DND-41 (cell line): ENCODE results near the gene CEACAM1.

Experiments used
- ATAC-seq: fragments of 200-7000 bp; cut with Tn5 transposase; 3 replicates; pipeline ENCODE4 v1.9.1; 2021; ENCODE audit warnings: low read depth; ENCODE audit not compliant: insufficient read depth
- DNase-seq: peaks from one replicate; pipeline ENCODE4 v3.0.0-alpha.2; 2020
- H2AFZ ChIP-seq: 2 replicates; pipeline ENCODE4 v1.6.0; 2012; ENCODE audit warnings: low read depth, low read length
- H3K27ac ChIP-seq: 2 replicates; pipeline ENCODE4 v1.5.1; 2012; ENCODE audit warnings: low read length, inconsistent platforms
- H3K27me3 ChIP-seq: fragments of 200-600 bp; sonication (generic); 2 replicates; pipeline ENCODE4 v1.6.0; 2012; ENCODE audit warnings: low read length, mild to moderate bottlenecking, inconsistent platforms; ENCODE audit not compliant: insufficient read depth, poor library complexity
- H3K36me3 ChIP-seq: 2 replicates; pipeline ENCODE4 v1.5.1; 2012; ENCODE audit warnings: low read length, inconsistent platforms; ENCODE audit not compliant: insufficient read depth
- H3K4me1 ChIP-seq: 2 replicates; pipeline ENCODE4 v1.5.1; 2012; ENCODE audit warnings: mild to moderate bottlenecking, low read length; ENCODE audit not compliant: insufficient read depth
- H3K4me2 ChIP-seq: 2 replicates; pipeline ENCODE4 v1.6.0; 2012; ENCODE audit warnings: mild to moderate bottlenecking, moderate library complexity, low read length, inconsistent platforms; ENCODE audit not compliant: insufficient read depth
- H3K4me3 ChIP-seq, 2 experiments: fragments of 200-600 bp in 1 of 2; shearing (Covaris generic) in 1 of 2; 2 replicates each; pipeline ENCODE4 v1.5.1; 2012 to 2016; ENCODE audit warnings: inconsistent platforms in 2 of 2, low read length in 2 of 2, mild to moderate bottlenecking in 2 of 2, low read depth in 1 of 2, moderate library complexity in 1 of 2
- H3K79me2 ChIP-seq: 2 replicates; pipeline ENCODE4 v1.6.0; 2012; ENCODE audit warnings: low read length, inconsistent platforms; ENCODE audit not compliant: insufficient read depth
- H3K9ac ChIP-seq: 2 replicates; pipeline ENCODE4 v1.6.0; 2012; ENCODE audit warnings: low read depth, mild to moderate bottlenecking, inconsistent platforms, low read length, moderate library complexity
- H3K9me3 ChIP-seq: 2 replicates; pipeline ENCODE4 v1.5.1; 2012; ENCODE audit warnings: low read length, moderate library complexity, mild to moderate bottlenecking, inconsistent platforms; ENCODE audit not compliant: insufficient read depth, severe bottlenecking
- H4K20me1 ChIP-seq: 2 replicates; pipeline ENCODE4 v1.6.0; 2012; ENCODE audit warnings: low read length; ENCODE audit not compliant: insufficient read depth
- EZH2 ChIP-seq: IDR thresholded peaks from 3 replicates; pipeline ENCODE4 v1.6.1; 2012; ENCODE audit warnings: borderline replicate concordance, low read depth, mild to moderate bottlenecking, moderate library complexity, low read length, inconsistent platforms; ENCODE audit not compliant: severe bottlenecking
- TF ChIP-seq, protein P1 (sequence below): IDR thresholded peaks from 2 replicates; pipeline ENCODE4 v1.5.1; 2012; ENCODE audit warnings: borderline replicate concordance, low read length, moderate library complexity, mild to moderate bottlenecking; ENCODE audit not compliant: poor library complexity, severe bottlenecking; ENCODE audit errors: extremely low read depth

Gene CEACAM1

DNA sequence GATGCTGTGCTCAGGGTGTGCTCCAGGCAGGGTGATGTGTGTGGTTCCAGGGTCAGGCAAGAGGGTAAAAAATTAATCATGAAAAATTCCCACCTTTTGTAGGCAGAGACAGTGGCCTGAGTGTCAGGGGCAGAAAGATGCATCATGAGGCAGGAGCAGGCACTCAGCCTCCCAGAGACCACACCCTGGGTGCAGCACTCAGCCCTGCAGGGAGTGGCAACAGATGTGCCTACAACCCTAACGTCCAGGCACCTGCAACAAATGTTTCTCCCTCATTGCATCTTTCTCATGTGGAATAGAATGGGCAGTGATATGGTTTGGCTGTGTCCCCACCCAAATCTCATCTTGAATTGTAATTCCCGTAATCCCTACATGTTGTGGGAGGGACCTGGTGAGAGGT, 19.6 kb upstream of the CEACAM1 start:
- Histone ChIP-seq H3K4me1 (no peaks in the 10 kb centered on the region), H3K27me3 (no peaks in the 10 kb centered on the region), H2AFZ (no peak overlapping the region), H3K27ac (no peak overlapping the region), H3K9me3 (no peaks in the 10 kb centered on the region), H3K9ac (no peak overlapping the region), H3K79me2 (no peaks in the 10 kb centered on the region), H4K20me1 (peaks cover 10% of the 10 kb centered on the region), H3K4me2 (no peak overlapping the region), H3K36me3 (no peaks in the 10 kb centered on the region), H3K4me3 (no peak overlapping the region)
- DNase-seq: no peak
- ATAC-seq: no peak
- no peak for TF ChIP-seq EZH2
- TF ChIP-seq, protein P1, sequence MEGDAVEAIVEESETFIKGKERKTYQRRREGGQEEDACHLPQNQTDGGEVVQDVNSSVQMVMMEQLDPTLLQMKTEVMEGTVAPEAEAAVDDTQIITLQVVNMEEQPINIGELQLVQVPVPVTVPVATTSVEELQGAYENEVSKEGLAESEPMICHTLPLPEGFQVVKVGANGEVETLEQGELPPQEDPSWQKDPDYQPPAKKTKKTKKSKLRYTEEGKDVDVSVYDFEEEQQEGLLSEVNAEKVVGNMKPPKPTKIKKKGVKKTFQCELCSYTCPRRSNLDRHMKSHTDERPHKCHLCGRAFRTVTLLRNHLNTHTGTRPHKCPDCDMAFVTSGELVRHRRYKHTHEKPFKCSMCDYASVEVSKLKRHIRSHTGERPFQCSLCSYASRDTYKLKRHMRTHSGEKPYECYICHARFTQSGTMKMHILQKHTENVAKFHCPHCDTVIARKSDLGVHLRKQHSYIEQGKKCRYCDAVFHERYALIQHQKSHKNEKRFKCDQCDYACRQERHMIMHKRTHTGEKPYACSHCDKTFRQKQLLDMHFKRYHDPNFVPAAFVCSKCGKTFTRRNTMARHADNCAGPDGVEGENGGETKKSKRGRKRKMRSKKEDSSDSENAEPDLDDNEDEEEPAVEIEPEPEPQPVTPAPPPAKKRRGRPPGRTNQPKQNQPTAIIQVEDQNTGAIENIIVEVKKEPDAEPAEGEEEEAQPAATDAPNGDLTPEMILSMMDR: no peak

DNA sequence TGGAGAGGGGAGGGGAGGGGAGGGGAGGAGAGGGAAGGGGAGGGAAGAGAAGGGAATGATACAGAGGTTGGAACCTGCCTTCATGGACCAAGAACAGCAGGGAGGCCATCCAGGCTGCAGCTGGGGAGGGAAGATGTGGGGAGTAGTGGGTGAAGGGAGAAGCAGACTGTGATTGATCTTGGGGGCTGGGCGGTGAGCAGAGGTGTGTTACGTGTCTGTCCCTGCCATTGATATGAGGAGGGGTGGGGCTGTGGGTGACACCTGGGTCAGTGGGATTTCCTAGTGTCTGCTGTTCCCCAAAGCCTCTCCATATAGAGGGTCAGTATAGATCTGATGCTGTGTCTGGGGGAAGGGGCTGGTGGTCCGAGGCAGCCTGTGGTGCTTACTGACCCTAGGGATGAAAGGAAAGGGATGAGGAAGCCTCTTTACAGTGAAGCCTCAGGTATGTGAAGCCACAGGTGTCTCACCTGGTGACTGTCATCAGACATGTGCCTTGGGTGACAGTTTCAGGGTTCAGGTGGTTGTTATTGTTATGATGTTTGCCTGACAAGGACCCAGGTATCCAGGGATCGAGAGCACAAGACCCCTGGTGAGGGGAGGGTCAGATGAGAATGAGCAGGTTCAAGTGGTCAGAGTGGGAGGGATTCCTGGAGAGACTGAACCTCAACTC, 18.7 kb upstream of the CEACAM1 start:
- Histone ChIP-seq H3K9me3 (no peaks in the 10 kb centered on the region), H3K4me3 (no peak overlapping the region), H4K20me1 (peaks cover 10% of the 10 kb centered on the region), H3K27me3 (no peaks in the 10 kb centered on the region), H3K36me3 (no peaks in the 10 kb centered on the region), H3K9ac (no peak overlapping the region), H3K4me1 (no peaks in the 10 kb centered on the region), H3K4me2 (no peak overlapping the region), H3K79me2 (no peaks in the 10 kb centered on the region), H3K27ac (no peak overlapping the region), H2AFZ (no peak overlapping the region)
- TF ChIP-seq, protein P1: no peak
- no peak for TF ChIP-seq EZH2
- DNase-seq: no peak
- no peak for ATAC-seq

DNA sequence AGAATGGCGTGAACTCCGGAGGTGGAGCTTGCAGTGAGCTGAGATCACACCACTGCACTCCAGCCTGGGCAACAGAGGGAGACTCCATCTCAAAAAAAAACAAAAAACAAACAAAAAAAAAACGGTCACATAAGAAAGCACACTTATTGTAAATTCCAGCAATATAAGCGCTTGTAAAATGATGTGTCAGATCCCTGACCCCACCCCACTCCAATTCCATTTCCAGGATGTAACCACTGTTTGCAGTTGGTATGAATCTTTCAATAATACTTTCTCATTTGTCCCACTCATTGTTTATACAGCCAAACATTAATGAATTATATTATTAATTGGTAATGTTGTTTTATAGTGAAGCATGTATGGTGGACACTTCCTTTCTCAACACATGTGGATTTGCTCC, 15.9 kb upstream of the CEACAM1 start:
- Histone ChIP-seq H3K4me3 (no peak overlapping the region), H3K4me1 (no peaks in the 10 kb centered on the region), H3K27ac (no peak overlapping the region), H3K36me3 (no peaks in the 10 kb centered on the region), H3K79me2 (no peaks in the 10 kb centered on the region), H4K20me1 (peaks cover 10% of the 10 kb centered on the region), H3K9me3 (no peaks in the 10 kb centered on the region), H3K9ac (no peak overlapping the region), H3K27me3 (no peaks in the 10 kb centered on the region), H2AFZ (no peak overlapping the region), H3K4me2 (no peak overlapping the region)
- TF ChIP-seq, protein P1: no peak
- no peak for TF ChIP-seq EZH2
- ATAC-seq (no peak), DNase-seq (no peak)

DNA sequence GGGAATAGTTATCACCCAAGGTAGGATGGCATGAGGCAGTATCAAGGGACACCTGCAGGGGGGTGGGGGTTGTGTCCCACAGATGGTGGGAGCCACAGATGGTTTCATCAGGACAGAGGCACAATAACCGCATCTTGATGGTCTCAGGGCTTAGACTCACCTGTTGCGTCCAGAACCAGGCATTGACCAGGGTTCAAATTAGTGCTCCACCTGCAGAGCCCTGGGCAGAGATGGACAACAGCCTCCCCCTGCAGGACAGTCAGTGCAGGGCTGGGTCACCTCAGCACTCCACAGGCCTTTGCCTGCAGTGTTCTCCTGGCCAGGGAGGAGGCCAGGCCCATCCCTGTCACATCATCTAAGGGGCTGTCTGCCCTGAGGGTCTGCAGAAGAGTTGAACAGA, 14.5 kb upstream of the CEACAM1 start:
- no peak for ATAC-seq
- H4K20me1 ChIP-seq: peaks cover 10% of the 10 kb centered on the region
- H3K36me3 ChIP-seq: no peaks in the 10 kb centered on the region
- H3K4me3 ChIP-seq: no peak overlapping the region
- no peak overlapping the region for H2AFZ ChIP-seq
- H3K79me2 ChIP-seq: no peaks in the 10 kb centered on the region
- DNase-seq: no peak
- TF ChIP-seq, protein P1: no peak
- TF ChIP-seq EZH2: no peak
- H3K27me3 ChIP-seq: no peaks in the 10 kb centered on the region
- H3K4me2 ChIP-seq: no peak overlapping the region
- H3K9me3 ChIP-seq: no peaks in the 10 kb centered on the region
- H3K9ac ChIP-seq: no peak overlapping the region
- H3K4me1 ChIP-seq: no peaks in the 10 kb centered on the region
- no peak overlapping the region for H3K27ac ChIP-seq
